Epidermal melanocyte (primary cell): ENCODE measurements around the gene ELOVL6.

Experiments
- DNase-seq: peaks from one replicate; pipeline ENCODE4 v3.0.0; 2011; ENCODE audit warnings: low spot score; ENCODE audit not compliant: insufficient read length

Gene ELOVL6

GRCh38 chr4:110129544-110129943 lies 68.9 kb downstream of the ELOVL6 start:
- DNase-seq = no peak

GRCh38 chr4:110128472-110128919 lies 69.9 kb downstream of the ELOVL6 start:
- no peak for DNase-seq

- DNase-seq = no peak
These were observed 70.4 kb downstream of the ELOVL6 start for GRCh38 chr4:110128029-110128428.

GRCh38 chr4:110124711-110125110 lies 73.7 kb downstream of the ELOVL6 start:
- no peak for DNase-seq

DNA sequence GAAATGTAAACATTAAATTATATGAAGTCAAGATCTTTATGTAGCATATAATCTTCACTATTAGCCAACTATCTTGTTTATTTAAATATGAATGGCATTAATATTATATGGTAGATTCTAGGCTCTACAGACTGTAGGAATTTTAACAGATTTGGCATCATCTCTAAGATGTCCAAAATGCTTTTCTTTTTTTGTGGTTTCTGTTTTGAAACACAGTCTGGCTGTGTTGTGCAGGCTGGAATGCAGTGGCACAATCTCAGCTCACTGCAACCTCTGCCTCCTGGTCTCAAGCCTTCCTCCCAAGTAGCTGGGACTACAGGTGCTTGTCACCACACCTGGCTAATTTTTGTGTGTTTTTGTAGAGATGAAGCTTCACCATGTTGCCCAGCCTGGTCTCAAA lies 76.2 kb downstream of the ELOVL6 start:
- no peak for DNase-seq

GRCh38 chr4:110120506-110120905 lies 77.9 kb downstream of the ELOVL6 start:
- DNase-seq = no peak

DNA sequence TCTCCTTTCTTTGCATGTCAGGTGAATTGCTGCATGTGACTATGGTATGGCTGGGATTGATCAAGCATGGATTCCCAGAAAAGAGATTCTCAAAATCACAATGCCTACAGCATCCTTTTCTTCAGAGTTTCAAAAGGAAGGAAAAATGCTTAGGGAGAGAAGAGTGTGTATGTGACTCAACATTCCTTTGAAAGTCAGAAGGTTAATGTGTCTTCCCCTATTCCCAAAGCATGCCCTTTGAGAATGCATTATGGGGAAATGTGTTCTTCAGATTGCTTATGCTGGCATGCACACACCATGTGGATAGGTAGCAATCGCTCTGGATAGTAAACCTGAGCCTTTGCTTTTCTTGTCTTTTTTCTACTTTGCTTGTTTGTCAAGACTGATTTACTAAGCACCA lies 78.5 kb downstream of the ELOVL6 start:
- no peak for DNase-seq

GRCh38 chr4:110119337-110119736 lies 79.1 kb downstream of the ELOVL6 start:
- DNase-seq = no peak

DNA sequence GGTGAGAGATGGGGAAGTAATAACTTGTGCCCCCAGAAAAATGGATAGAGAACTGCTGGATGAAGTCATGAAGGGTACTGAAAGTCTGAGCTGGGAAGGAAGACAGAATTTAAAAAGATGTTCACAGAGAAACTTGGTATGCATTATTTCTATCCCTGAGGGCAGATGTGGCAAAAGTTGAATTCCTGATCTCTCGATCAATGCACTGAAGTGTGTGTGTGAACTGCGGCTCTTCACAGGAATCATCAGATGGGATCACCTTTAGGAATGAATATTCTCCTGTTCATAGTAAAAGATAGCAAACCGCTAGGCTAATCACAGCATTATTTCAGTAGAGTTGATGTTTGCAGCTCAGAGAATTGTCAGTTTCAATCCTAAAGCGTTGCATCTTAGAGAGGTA lies 86.4 kb downstream of the ELOVL6 start:
- DNase-seq = no peak

DNA sequence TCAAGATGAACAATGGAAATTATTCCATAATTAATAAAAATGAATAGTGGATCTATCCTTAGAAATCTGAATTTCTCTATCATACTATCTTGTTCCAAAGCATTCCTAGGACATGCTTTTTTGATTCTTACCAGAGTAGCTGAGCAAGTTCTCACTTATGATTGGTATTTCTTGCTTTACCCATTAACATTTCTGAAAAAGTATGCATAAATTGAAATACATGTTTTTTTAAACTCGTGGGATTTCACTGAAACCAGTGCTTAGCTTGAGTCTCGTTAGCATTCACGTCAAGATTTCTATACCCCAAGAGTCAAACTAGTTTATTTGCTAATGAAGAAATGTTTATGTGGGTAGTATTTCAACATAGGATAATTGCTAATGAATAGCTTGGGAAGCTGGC lies 89.0 kb downstream of the ELOVL6 start:
- no peak for DNase-seq

DNA sequence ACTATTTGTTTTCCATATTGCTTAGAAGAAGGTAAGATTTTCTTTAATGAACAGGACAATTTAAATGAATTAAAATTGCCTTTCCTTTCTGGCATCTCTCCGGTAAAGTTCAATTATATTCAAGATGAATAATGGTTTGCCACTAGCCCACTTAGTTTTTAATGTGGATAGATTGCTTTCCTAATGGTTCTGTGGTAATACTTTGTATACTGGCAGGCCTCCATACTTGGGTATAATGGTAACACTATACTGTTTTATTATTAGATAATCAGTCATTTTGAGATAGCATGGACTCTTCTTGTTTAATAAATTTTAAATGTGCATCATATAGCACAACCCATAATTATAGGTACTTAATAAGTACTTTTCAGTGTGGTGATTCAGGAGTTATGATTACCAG lies 89.5 kb downstream of the ELOVL6 start:
- DNase-seq = no peak

DNA sequence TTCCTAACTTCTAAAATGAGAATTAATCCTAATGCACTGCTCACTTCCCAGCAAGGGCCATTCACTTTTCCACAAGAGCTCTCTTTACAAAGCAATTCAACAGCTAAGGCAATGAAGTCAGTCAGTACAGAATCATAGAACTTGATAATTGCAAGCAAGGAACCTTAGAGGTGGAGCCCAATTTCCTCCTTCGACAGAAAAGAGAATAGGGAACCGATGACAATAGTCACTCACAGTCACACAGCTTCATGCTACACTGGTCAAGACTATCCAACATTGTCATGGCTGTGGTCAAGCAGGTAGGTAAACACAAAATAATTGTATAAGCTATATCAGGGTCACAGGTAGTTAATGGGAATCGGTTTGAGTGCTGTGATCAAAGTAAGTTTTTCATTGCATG lies 90.0 kb downstream of the ELOVL6 start:
- no peak for DNase-seq

- DNase-seq = no peak
These were observed 90.5 kb downstream of the ELOVL6 start for GRCh38 chr4:110107866-110108265.

DNA sequence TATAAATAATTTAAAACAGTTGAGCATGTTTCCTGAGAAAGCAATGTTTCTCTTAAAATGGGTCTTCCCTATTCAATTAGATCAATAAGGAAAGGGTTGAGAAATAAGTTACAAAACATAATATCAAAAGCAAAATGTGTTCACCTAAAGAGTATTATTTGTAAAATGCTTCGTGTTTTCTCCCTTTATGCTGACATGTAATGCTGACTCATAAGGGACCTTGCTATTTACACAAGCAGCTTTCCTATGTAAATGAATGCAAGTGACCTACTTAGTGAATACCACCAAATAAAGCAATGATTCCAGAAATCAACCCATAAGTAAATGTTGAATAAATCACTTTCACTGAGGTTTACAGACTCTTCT lies 91.5 kb downstream of the ELOVL6 start:
- DNase-seq = no peak

- DNase-seq = no peak
These were observed 93.8 kb downstream of the ELOVL6 start for GRCh38 chr4:110104661-110105060.

GRCh38 chr4:110099638-110100037 lies 98.8 kb downstream of the ELOVL6 start:
- no peak for DNase-seq

DNA sequence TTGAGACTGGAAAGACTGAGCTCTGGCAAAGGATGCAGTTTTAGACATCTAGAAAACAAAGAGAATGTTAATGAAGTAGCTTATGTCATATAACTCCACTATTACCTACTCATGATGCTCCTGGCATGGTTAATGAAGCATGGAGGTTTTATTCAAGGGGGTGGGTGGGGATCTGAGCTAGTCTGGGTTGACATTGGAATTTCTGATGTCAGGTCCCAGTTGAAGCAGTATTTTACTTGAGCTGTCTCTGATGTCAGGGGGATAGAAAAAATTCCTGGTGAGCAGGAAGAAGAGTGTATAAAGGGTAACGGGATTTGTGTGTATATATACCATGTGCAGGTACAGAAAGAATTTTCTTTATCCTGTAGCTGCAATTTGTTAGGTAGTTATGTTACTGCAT lies 102.0 kb downstream of the ELOVL6 start:
- DNase-seq = no peak

GRCh38 chr4:110092646-110093045 lies 105.8 kb downstream of the ELOVL6 start:
- no peak for DNase-seq

- no peak for DNase-seq
These were observed 106.8 kb downstream of the ELOVL6 start for GRCh38 chr4:110091434-110092140.

DNA sequence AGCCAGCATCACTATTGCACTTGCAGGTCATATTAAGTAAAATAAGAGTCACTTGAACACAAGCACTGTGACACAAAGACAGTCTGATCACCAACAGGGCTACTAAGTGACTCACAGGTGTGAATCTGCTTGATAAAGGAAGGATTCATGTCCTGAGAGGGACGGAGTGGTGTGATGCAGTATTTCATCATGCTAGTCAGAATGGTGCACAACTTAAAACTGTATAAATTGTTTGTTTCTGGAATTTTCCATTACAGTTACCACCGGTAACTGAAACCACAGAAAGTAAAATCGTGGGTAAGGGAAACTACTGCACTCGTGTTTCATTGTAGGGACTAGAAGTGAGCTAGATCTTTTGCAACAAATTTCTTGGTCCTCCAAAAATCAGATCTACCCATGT lies 109.7 kb downstream of the ELOVL6 start:
- no peak for DNase-seq

DNA sequence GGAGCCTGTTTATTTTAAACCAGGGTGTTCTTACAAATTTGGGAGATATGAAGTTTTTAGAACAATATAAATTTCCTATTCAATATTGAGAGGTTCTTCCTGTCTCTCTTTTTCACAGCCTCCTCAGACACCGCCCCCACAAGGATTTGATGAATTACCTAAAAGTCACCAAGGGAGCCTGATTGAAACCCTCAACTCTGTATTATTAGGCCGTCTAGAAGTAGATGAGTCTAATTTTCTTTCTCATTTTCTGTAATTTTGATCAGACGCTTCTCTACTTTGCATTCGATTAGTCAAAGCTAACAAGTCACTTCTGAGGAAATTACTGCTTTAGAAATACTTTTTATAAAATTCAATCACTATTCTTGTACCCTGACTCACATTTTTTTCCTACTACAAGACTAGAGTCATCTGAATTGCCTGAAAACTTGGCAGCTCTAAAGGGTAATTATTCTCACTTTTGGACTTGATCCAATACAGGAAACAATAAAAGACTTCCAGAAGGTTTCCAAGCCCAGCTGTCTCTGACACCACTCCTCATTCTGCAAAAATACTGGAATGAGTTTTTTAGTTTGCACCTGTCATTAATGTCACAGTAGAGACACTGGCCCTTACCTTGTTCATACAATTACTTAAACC lies 111.2 kb downstream of the ELOVL6 start:
- no peak for DNase-seq

DNA sequence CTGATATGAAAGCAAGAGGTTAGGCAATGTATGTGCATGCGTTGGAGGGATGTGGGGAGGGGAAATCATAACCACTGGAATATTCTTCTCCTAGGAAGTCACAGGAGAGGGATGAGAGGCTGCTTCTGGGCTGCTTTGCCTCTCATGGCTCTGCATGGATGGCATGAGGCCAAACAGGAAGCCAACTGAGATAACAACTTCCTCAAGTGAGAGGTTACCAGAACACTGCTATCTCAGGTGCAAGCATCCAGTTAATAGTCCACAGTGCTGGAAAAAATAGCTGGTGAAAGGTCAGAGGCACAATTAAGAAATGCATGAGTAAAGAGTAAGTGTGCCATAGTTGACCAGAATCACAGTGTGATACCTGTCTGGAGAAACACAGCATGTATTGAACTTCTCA lies 113.3 kb downstream of the ELOVL6 start:
- no peak for DNase-seq

GRCh38 chr4:110084154-110084553 lies 114.3 kb downstream of the ELOVL6 start:
- DNase-seq = no peak
